DND-41 (cell line): ENCODE data around the gene RASGEF1C.

Experiments used
- ATAC-seq: fragments of 200-7000 bp; cut with Tn5 transposase; 3 replicates; pipeline ENCODE4 v1.9.1; 2021; ENCODE audit warnings: low read depth; ENCODE audit not compliant: insufficient read depth
- DNase-seq: peaks from one replicate; pipeline ENCODE4 v3.0.0-alpha.2; 2020
- H2AFZ ChIP-seq: 2 replicates; pipeline ENCODE4 v1.6.0; 2012; ENCODE audit warnings: low read depth, low read length
- H3K27ac ChIP-seq: 2 replicates; pipeline ENCODE4 v1.5.1; 2012; ENCODE audit warnings: low read length, inconsistent platforms
- H3K27me3 ChIP-seq: fragments of 200-600 bp; sonication (generic); 2 replicates; pipeline ENCODE4 v1.6.0; 2012; ENCODE audit warnings: low read length, mild to moderate bottlenecking, inconsistent platforms; ENCODE audit not compliant: insufficient read depth, poor library complexity
- H3K36me3 ChIP-seq: 2 replicates; pipeline ENCODE4 v1.5.1; 2012; ENCODE audit warnings: low read length, inconsistent platforms; ENCODE audit not compliant: insufficient read depth
- H3K4me1 ChIP-seq: 2 replicates; pipeline ENCODE4 v1.5.1; 2012; ENCODE audit warnings: mild to moderate bottlenecking, low read length; ENCODE audit not compliant: insufficient read depth
- H3K4me2 ChIP-seq: 2 replicates; pipeline ENCODE4 v1.6.0; 2012; ENCODE audit warnings: mild to moderate bottlenecking, moderate library complexity, low read length, inconsistent platforms; ENCODE audit not compliant: insufficient read depth
- H3K4me3 ChIP-seq, 2 experiments: fragments of 200-600 bp in 1 of 2; shearing (Covaris generic) in 1 of 2; 2 replicates each; pipeline ENCODE4 v1.5.1; 2012 to 2016; ENCODE audit warnings: inconsistent platforms in 2 of 2, low read length in 2 of 2, mild to moderate bottlenecking in 2 of 2, low read depth in 1 of 2, moderate library complexity in 1 of 2
- H3K79me2 ChIP-seq: 2 replicates; pipeline ENCODE4 v1.6.0; 2012; ENCODE audit warnings: low read length, inconsistent platforms; ENCODE audit not compliant: insufficient read depth
- H3K9ac ChIP-seq: 2 replicates; pipeline ENCODE4 v1.6.0; 2012; ENCODE audit warnings: low read depth, mild to moderate bottlenecking, inconsistent platforms, low read length, moderate library complexity
- H3K9me3 ChIP-seq: 2 replicates; pipeline ENCODE4 v1.5.1; 2012; ENCODE audit warnings: low read length, moderate library complexity, mild to moderate bottlenecking, inconsistent platforms; ENCODE audit not compliant: insufficient read depth, severe bottlenecking
- H4K20me1 ChIP-seq: 2 replicates; pipeline ENCODE4 v1.6.0; 2012; ENCODE audit warnings: low read length; ENCODE audit not compliant: insufficient read depth
- EZH2 ChIP-seq: IDR thresholded peaks from 3 replicates; pipeline ENCODE4 v1.6.1; 2012; ENCODE audit warnings: borderline replicate concordance, low read depth, mild to moderate bottlenecking, moderate library complexity, low read length, inconsistent platforms; ENCODE audit not compliant: severe bottlenecking
- TF ChIP-seq, protein P1 (sequence below): IDR thresholded peaks from 2 replicates; pipeline ENCODE4 v1.5.1; 2012; ENCODE audit warnings: borderline replicate concordance, low read length, moderate library complexity, mild to moderate bottlenecking; ENCODE audit not compliant: poor library complexity, severe bottlenecking; ENCODE audit errors: extremely low read depth

The RASGEF1C gene

DNA sequence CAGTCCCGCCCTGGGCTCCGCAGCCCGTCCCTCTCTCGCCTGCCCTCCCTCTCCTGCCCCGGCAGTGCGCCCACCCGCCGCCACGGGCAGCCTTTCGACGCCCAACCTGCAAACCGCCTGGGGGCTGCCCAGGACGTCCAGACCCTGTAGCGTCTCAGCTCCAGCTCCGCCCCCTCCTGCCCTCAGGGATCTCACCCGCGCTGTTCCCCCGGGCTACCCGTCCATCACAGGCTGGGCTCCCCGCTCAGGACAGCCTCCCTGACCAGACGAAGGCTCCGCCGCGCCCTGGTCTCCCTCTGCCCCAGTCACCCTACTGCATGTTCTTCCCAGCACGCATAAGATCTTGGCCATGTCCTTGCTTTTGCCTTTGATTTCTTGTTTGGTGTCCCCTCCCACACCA lies 1.4 kb downstream of the RASGEF1C start:
- ATAC-seq = no peak

DNA sequence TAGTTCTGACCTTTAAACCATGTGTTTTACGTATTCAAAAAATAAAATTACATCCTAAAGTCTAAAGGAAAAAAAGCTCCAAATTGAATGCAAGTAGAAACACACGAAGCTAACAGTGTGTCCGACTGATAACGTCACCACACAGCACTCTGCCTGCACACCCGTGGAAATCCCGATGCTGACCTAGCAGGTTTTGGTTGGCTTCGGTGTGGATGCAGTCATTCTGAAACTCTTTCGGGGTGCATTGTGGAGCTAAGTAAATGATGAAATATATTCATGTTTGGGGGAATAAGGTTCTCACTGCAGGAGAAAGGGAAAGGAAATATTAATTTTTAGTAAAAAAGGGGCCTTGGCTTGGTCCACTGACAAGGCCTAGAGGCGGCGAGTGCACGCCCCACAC lies 2.0 kb downstream of the RASGEF1C start:
- H3K27me3 ChIP-seq = no peaks in the 10 kb centered on the region
- TF ChIP-seq, protein P1, sequence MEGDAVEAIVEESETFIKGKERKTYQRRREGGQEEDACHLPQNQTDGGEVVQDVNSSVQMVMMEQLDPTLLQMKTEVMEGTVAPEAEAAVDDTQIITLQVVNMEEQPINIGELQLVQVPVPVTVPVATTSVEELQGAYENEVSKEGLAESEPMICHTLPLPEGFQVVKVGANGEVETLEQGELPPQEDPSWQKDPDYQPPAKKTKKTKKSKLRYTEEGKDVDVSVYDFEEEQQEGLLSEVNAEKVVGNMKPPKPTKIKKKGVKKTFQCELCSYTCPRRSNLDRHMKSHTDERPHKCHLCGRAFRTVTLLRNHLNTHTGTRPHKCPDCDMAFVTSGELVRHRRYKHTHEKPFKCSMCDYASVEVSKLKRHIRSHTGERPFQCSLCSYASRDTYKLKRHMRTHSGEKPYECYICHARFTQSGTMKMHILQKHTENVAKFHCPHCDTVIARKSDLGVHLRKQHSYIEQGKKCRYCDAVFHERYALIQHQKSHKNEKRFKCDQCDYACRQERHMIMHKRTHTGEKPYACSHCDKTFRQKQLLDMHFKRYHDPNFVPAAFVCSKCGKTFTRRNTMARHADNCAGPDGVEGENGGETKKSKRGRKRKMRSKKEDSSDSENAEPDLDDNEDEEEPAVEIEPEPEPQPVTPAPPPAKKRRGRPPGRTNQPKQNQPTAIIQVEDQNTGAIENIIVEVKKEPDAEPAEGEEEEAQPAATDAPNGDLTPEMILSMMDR = no peak
- TF ChIP-seq EZH2 = no peak
- ATAC-seq (no peak), DNase-seq (no peak)
- H3K36me3 ChIP-seq = no peaks in the 10 kb centered on the region
- no peaks in the 10 kb centered on the region for H3K4me1 ChIP-seq
- no peak overlapping the region for H3K4me2 ChIP-seq
- no peaks in the 10 kb centered on the region for H4K20me1 ChIP-seq
- H2AFZ ChIP-seq = no peak overlapping the region
- no peak overlapping the region for H3K27ac ChIP-seq
- H3K9ac ChIP-seq = no peak overlapping the region
- no peaks in the 10 kb centered on the region for H3K79me2 ChIP-seq
- no peak overlapping the region for H3K4me3 ChIP-seq
- H3K9me3 ChIP-seq = no peaks in the 10 kb centered on the region

More for the DNA sequence above, 1.4 kb downstream of the RASGEF1C start:
- Histone ChIP-seq H3K4me3 (no peak overlapping the region), H3K27me3 (no peaks in the 10 kb centered on the region), H3K4me1 (no peaks in the 10 kb centered on the region), H3K79me2 (no peaks in the 10 kb centered on the region), H3K27ac (no peak overlapping the region), H3K36me3 (no peaks in the 10 kb centered on the region), H3K9me3 (no peaks in the 10 kb centered on the region), H4K20me1 (peaks cover 2% of the 10 kb centered on the region; the same call in 1 of the 2 replicates), H2AFZ (no peak overlapping the region), H3K9ac (no peak overlapping the region), H3K4me2 (no peak overlapping the region)
- TF ChIP-seq, protein P1 = no peak
- TF ChIP-seq EZH2 = no peak
- DNase-seq = no peak

DNA sequence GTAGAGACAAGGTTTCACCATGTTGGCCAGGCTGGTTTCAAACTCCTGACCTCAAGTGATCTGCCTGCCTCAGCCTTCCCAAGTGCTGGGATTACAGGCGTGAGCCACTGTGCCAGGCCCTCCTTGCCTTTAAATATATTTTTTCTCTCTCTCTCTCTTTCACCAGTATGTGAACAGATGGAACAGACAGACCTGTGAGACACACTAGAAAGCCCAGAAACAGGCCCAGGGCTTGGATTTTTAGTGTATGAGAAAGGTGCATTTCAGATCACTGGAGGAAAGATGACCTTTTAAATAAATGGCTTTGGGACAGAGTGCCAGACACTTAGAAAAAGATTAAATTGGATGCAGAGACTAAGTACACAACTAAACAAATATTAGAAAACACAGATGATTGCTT lies 3.1 kb downstream of the RASGEF1C start:
- H3K36me3 ChIP-seq = no peaks in the 10 kb centered on the region
- H2AFZ ChIP-seq = no peak overlapping the region
- no peaks in the 10 kb centered on the region for H4K20me1 ChIP-seq
- no peaks in the 10 kb centered on the region for H3K9me3 ChIP-seq
- no peak overlapping the region for H3K4me3 ChIP-seq
- no peak overlapping the region for H3K9ac ChIP-seq
- no peak for ATAC-seq
- no peak overlapping the region for H3K4me2 ChIP-seq
- TF ChIP-seq, protein P1 = no peak
- TF ChIP-seq EZH2 = no peak
- H3K27me3 ChIP-seq = no peaks in the 10 kb centered on the region
- H3K4me1 ChIP-seq = no peaks in the 10 kb centered on the region
- no peak for DNase-seq
- no peaks in the 10 kb centered on the region for H3K79me2 ChIP-seq
- no peak overlapping the region for H3K27ac ChIP-seq

DNA sequence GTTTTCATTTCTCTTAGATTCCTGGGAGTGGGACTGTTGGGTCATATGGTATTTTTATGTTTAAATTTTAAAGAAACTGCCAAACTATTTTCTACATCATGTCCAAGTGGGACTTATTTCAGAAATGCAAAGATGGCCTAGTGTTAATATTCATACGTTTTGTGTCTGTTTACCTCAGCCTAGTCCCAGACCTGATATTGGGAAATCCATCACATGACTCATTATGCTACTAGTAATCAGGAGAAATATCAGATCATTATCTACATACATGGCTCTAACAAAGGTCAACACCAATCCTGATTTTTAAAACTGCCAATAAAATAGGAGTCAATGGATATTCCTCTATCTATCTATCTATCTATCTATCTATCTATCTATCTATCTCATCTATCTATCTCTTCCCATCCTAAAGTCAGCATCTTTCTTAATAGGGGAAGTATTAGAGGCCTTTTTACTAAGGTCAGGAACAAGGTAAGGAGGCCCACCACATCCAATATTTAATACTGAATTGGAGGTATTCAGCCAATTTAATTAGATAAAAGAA lies 4.7 kb downstream of the RASGEF1C start:
- Histone ChIP-seq H3K4me2 (no peak overlapping the region), H3K36me3 (no peaks in the 10 kb centered on the region), H3K4me3 (no peak overlapping the region), H3K27ac (no peak overlapping the region), H3K27me3 (no peaks in the 10 kb centered on the region), H3K4me1 (no peaks in the 10 kb centered on the region), H4K20me1 (no peaks in the 10 kb centered on the region), H3K9ac (no peak overlapping the region), H2AFZ (no peak overlapping the region), H3K9me3 (no peaks in the 10 kb centered on the region), H3K79me2 (no peaks in the 10 kb centered on the region)
- no peak for TF ChIP-seq EZH2
- TF ChIP-seq, protein P1 = no peak
- DNase-seq (no peak), ATAC-seq (no peak)
